GM23338 (cell line): ENCODE data around the gene UBE2S. TPM values are rescaled to one million over a fixed set of nuclear protein-coding genes. Genes with fewer than 3 reads are reported as not detected.

Experiments
- ATAC-seq: fragments of 200-7000 bp; cut with Tn5 transposase; 3 replicates; pipeline ENCODE4 v1.9.1; 2020
- DNase-seq: peaks from one replicate; pipeline ENCODE4 v3.0.0-alpha.2; 2015; ENCODE audit warnings: low spot score
- H2AFZ ChIP-seq: fragments of 200-600 bp; sonication (generic); 2 replicates; pipeline ENCODE4 v1.8.0; 2016; ENCODE audit warnings: antibody characterized with exemption, mild to moderate bottlenecking, moderate library complexity
- H3F3A ChIP-seq: fragments of 200-600 bp; sonication (generic); replicated peaks from 2 replicates; pipeline ENCODE4 v1.8.0; 2017; ENCODE audit warnings: antibody characterized with exemption, mixed run types, low read depth
- H3K27ac ChIP-seq: fragments of 200-600 bp; sonication (generic); 2 replicates; pipeline ENCODE4 v1.6.1; 2016; ENCODE audit warnings: low read depth
- H3K27me3 ChIP-seq: fragments of 200-600 bp; sonication (generic); 2 replicates; pipeline ENCODE4 v1.8.0; 2016; ENCODE audit warnings: mild to moderate bottlenecking, mixed run types, moderate library complexity; ENCODE audit not compliant: insufficient read depth
- H3K36me3 ChIP-seq: fragments of 200-600 bp; sonication (generic); 2 replicates; pipeline ENCODE4 v1.8.0; 2016; ENCODE audit warnings: mild to moderate bottlenecking; ENCODE audit not compliant: insufficient read depth
- H3K4me1 ChIP-seq: fragments of 200-600 bp; sonication (generic); 2 replicates; pipeline ENCODE4 v1.8.0; 2016; ENCODE audit warnings: mild to moderate bottlenecking, moderate library complexity; ENCODE audit not compliant: insufficient read depth
- H3K4me2 ChIP-seq: fragments of 200-600 bp; sonication (generic); 2 replicates; pipeline ENCODE4 v1.7.1; 2017; ENCODE audit warnings: mixed run types
- H3K4me3 ChIP-seq: fragments of 200-600 bp; sonication (generic); 2 replicates; pipeline ENCODE4 v1.6.1; 2016; ENCODE audit warnings: mixed run types
- H3K79me2 ChIP-seq: fragments of 200-600 bp; sonication (generic); replicated peaks from 2 replicates; pipeline ENCODE4 v1.8.0; 2017; ENCODE audit warnings: mild to moderate bottlenecking; ENCODE audit not compliant: insufficient read depth
- H3K9me2 ChIP-seq: fragments of 200-600 bp; sonication (generic); 2 replicates; pipeline ENCODE4 v1.8.0; 2017; ENCODE audit not compliant: insufficient read depth
- H4K20me1 ChIP-seq: fragments of 200-600 bp; sonication (generic); replicated peaks from 2 replicates; pipeline ENCODE4 v1.8.0; 2017; ENCODE audit warnings: mild to moderate bottlenecking; ENCODE audit not compliant: insufficient read depth
- H3K27ac Mint-ChIP-seq: 2 replicates; pipeline ENCODE4 v1.8.0; 2020; ENCODE audit warnings: inconsistent platforms, mild to moderate bottlenecking, moderate library complexity, mixed read lengths
- H3K27me3 Mint-ChIP-seq: 3 replicates; pipeline ENCODE4 v1.8.0; 2022; ENCODE audit warnings: low read depth, mild to moderate bottlenecking, moderate library complexity, mixed read lengths, inconsistent platforms; ENCODE audit not compliant: insufficient read depth, poor library complexity
- H3K36me3 Mint-ChIP-seq: 3 replicates; pipeline ENCODE4 v1.8.0; 2021; ENCODE audit warnings: low read depth, mild to moderate bottlenecking, inconsistent platforms, moderate library complexity, mixed read lengths
- H3K4me1 Mint-ChIP-seq: 3 replicates; pipeline ENCODE4 v1.8.0; 2020; ENCODE audit warnings: mild to moderate bottlenecking, inconsistent platforms, mixed read lengths
- H3K4me3 Mint-ChIP-seq: 3 replicates; pipeline ENCODE4 v1.8.0; 2021; ENCODE audit warnings: moderate library complexity, mild to moderate bottlenecking, inconsistent platforms, mixed read lengths
- H3K9me3 Mint-ChIP-seq: 3 replicates; pipeline ENCODE4 v1.8.0; 2020; ENCODE audit warnings: moderate library complexity, mild to moderate bottlenecking, inconsistent platforms, mixed read lengths
- CREB1 ChIP-seq: fragments of 250-450 bp; sonication (Bioruptor Pico); IDR thresholded peaks from 2 replicates; pipeline ENCODE4 v1.5.0; 2020; ENCODE audit warnings: low read depth, mild to moderate bottlenecking, moderate library complexity
- CTCF ChIP-seq, 2 experiments: fragments of 200-600 bp in 1 of 2; sonication (generic) in 1 of 2; conservative IDR thresholded peaks; 2 replicates each; pipeline versions ENCODE4 v1.5.1 to v1.6.1; 2016 to 2017; ENCODE audit warnings: antibody characterized with exemption in 2 of 2, low read depth in 2 of 2, mild to moderate bottlenecking in 2 of 2, moderate library complexity in 1 of 2
- ETS1 ChIP-seq: IDR thresholded peaks from 2 replicates; pipeline ENCODE4 v1.6.1; 2016; ENCODE audit warnings: antibody characterized with exemption
- REST ChIP-seq: IDR thresholded peaks from one replicate; pipeline ENCODE4 v1.6.1; 2018; ENCODE audit warnings: antibody characterized with exemption; ENCODE audit not compliant: unreplicated experiment
- ZNF462 ChIP-seq: fragments of 250-450 bp; sonication (Bioruptor Pico); IDR thresholded peaks from 2 replicates; pipeline ENCODE4 v1.5.0; 2020; ENCODE audit warnings: mild to moderate bottlenecking, moderate library complexity
- polyA plus RNA-seq: library from polyadenylated mRNA; unstranded; fragments of >200 nt; fragmentation: Nextera tagmentation; extraction: Ambion mirVana; gene quantifications from 2 replicates; pipeline ENCODE4 v1.2.1, GENCODE V29; 2016
- total RNA-seq: library from RNA; depleted of rRNA; stranded (reverse); fragments of >200 nt; shearing (Covaris generic); gene quantifications from 2 replicates; pipeline ENCODE4 v1.2.3, GENCODE V29; 2014

Gene UBE2S
- total and polyA plus RNA-seq, 2 experiments from 2014 or later, result 363 to 533 TPM

GRCh38 chr19:55446060-55446459 lies 38.5 kb upstream of the UBE2S start:
- peaks cover 11% of the 10 kb centered on the region for H3F3A ChIP-seq
- Mint-ChIP-seq H3K9me3 (no peaks in the 10 kb centered on the region; the same call in none of the 3 replicates), H3K27ac (no peak overlapping the region), H3K4me1 (peaks cover 22% of the 10 kb centered on the region), H3K4me3 (no peak overlapping the region; the same call in 2 of the 3 replicates), H3K27me3 (peaks cover 57% of the 10 kb centered on the region), H3K36me3 (no peaks in the 10 kb centered on the region; the same call in 2 of the 3 replicates)
- no peak overlapping the region for H2AFZ ChIP-seq
- H3K4me1 ChIP-seq, result peaks cover 7% of the 10 kb centered on the region; the same call in 1 of the 2 replicates
- no peak for ATAC-seq
- H3K4me2 ChIP-seq, result no peak overlapping the region
- H3K27me3 ChIP-seq, result peaks cover 88% of the 10 kb centered on the region
- no peaks in the 10 kb centered on the region for H3K36me3 ChIP-seq
- no peaks in the 10 kb centered on the region for H3K79me2 ChIP-seq
- no peak overlapping the region for H3K27ac ChIP-seq
- H4K20me1 ChIP-seq, result no peaks in the 10 kb centered on the region
- no peak overlapping the region for H3K4me3 ChIP-seq
- H3K9me2 ChIP-seq, result no peaks in the 10 kb centered on the region
- DNase-seq, result no peak
- TF ChIP-seq ZNF462 (CRISPR knock-in tag), result no peak
- TF ChIP-seq REST, result no peak
- TF ChIP-seq CREB1 (CRISPR knock-in tag), result no peak
- TF ChIP-seq ETS1, result no peak
- TF ChIP-seq CTCF (conservative IDR thresholded peaks at IDR 0.05; ENCODE audit: low read depth in 2 of 2), result no peak
